Measurements from ENCODE around the gene CD72. TPM values are rescaled to one million over a fixed set of nuclear protein-coding genes. Genes with fewer than 3 reads are reported as not detected.
"Not testable (repeated sequence)": the region's sequence is repeated elsewhere in the genome, so short reads cannot be mapped to it uniquely, and the experiment has no call there.

CD72 gene
- total RNA-seq, 1 donor from 2014 or later, result 0.93 TPM

DNA sequence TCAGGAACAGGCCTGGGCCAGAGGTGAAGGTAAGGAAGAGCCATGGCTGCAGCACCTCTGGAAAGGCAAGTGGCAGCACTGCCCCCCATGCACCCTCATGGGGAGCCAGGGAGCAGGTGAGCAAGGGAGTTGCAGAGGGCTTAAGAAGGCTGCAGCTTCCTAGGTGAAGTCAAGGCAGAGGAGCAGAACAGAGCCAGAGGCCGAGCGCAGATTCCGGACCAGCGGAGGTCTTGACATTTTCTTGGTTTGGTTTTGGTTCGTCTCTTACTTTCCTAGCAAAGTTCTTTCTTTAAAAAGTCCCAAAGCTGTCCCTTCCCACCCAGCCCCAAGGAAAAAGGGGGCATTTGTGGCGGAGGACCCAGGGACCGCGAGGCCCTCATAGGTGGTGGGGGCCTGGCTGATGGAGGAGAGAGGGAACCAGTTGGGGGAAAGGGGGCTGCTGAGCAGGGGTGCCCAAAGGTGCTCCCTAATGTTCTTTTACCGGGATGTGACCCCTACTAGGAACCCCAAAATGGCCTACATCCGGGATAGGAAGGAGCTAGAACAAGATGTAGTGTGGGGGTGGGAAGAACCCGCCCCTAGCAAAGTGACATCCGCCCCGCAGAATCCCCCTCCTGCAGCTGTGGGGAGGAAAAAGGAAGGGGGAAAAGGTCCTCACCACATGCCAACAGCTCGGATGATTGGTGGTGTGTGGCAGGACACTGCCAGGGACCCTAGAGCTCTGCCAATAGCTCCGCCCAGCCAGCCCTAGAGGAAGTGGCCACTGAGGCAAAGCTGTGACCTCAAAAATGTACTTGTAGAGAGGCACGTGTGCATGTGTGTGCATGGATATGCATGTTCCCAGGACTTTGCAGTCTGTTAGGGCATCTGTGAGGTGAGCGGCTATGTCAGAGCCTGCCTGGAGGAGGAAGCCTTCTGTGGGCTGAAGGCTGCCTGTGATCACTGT, 914 bp upstream of the CD72 start:
- peak; percentile 32 for ATAC-seq
- no peak for DNase-seq (ENCODE audit: low spot score)

DNA sequence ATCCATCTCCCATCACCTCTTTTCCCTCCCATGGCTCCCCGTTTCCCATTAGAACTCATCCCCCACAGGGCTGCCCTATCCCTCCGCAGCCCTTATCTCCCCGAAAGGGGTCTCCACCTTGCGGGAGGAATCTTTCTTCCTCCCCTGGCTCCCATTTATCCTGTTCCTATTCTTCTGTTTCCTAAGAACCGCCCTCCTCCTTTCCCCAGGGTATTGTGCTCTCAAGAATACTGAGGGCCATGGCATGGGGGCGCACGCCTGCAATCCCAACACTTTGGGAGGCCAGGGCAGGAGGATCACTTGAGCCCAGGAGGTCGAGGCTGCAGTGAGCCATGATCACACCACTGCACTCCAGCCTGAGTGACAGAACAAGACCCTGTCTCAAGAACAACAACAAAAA, 665 bp downstream of the CD72 start:
- ATAC-seq (no peak), DNase-seq (ENCODE audit: low spot score) (no peak)

DNA sequence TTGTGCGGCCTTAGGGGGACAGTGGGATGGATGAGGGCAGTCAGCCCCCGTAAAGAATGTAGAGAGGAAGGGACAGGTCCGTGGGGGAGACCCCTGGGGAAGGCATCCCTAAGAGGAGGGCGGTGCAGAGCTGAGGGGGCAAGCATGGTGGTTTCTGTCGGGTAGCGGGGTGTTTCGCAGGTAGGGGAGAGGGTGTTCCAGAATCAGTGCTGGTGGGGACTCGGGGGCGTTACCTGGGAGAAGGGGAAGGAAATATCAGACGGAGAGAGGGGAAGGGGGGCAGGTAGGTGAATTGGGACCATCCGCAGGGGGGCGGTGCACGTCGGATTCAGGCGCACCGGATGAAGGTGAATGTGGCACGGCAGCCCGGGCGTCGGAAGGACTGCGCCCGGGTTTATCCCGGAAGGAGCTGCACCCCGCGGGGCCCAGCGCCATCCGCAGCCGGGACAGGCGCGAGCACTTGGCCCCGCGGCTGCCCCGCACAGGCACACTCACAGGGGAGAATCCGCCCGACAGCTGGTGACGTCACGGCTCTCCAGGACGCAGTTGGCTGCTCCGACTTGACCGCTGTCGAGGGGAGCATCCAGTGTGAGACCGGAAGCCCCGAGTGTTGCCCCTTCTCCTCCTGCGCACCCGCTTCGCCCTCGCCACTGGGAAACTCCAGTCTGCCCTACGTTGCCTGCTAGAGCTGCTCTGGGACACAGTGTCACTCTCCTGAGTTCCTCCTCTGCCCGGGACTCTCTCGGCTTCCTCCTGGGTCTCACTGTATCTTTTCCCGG, 1.3 kb downstream of the CD72 start:
- peak; percentile 65 for ATAC-seq

DNA sequence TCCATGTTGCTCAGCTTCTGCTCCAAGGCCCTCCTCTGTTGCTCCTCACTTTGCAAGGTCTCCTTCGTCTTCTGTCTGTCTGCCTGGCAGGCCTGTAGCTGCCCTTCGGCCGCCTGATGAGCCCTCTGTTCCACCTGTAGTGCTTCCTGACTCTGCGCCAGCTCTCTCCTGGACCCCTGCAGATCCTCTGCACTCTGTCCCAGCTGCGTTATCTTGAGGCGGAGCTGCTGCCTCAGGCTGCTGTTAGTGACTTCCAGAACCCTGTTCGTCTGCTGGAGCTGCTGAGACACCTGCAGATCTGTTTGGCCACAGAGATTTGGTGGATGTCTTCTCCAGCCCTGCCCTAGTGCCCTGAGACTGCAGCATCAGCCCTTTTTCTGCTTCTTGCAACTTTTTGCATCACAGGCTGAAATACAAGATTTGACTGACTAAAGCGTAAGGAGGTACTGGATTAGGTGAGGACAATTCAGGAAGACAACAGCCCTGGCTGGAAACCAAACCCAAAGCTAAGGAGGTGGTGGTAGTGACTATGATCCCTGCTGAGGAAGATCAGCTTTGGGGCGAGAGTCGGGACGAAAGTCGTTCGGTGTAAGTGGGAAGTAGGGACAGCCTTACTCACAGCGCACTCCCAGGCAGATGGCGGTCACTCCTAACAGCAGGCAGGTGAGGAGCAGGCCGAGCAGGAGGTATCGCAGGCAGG, 2.1 kb downstream of the CD72 start:
- DNase-seq (ENCODE audit: low spot score) (no peak), ATAC-seq (no peak)

More for the DNA sequence above, 1.3 kb downstream of the CD72 start:
- DNase-seq (ENCODE audit: low spot score), result no peak

DNA sequence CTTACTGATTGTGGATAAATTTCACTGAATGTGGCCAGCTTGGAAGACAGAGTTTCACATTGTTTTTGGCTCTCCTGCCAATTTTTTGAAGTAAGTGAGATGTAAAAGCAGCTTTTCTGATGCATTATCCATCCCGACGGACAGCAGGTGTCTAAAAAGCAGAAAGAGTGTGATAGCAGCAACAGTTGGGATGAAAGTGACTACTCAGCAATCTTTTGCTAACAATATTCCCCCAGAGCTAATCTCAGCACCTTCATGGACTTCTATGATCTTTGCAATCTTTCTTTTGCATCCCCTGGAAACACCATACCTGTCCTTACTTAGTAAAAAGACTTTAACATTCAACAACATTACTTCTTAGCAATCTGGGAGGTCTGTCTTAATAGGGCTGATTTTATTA, 5.4 kb downstream of the CD72 start:
- DNase-seq (ENCODE audit: low spot score) (no peak), ATAC-seq (no peak)

DNA sequence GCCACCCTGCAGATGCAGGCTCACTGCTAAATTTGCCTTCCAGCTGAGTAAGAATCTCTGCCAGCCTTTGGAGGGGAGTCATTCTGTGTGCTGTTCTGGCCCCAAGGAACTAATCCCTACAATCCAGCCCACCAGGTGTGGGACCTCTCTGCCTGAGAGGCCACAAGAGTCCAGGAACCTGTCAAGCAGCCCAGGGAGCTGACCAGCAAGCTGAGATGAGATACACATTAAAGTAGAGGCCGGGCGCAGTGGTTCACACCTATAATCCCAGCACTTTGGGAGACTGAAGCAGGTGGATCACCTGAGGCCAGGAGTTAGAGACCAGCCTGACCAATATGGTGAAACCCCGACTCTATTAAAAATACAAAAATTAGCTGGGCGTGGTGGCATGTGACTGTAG, 6.1 kb downstream of the CD72 start:
- not testable (repeated sequence) for DNase-seq (ENCODE audit: low spot score); ATAC-seq

DNA sequence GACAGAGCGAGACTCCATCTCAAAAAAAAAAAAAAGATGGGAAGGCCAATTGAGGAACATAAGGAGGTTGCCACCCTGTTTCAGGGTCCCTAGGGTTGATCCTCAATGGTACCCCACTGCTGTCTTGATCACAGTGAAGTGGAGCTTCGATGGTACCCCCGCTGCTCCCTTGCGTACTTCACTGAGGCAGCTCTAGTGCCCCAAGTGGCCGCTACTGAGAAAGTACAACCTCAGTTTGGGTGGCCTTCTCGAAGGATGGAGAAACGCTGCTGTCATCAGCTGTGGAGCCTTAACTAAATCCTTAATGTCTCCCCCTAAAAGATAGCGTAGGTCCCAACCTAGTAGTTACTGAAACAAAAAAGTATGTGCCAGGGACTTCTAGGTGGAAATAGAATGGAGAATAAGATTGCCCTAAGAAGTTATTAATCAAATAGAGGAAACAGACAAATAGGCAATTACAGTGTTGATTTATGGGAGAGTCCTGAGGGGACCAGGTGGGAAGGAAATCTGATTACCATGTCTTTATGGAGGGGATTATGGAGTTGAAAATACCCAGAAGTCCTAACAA, 6.9 kb downstream of the CD72 start:
- DNase-seq (ENCODE audit: low spot score) (no peak), ATAC-seq (peak; percentile 84)

DNA sequence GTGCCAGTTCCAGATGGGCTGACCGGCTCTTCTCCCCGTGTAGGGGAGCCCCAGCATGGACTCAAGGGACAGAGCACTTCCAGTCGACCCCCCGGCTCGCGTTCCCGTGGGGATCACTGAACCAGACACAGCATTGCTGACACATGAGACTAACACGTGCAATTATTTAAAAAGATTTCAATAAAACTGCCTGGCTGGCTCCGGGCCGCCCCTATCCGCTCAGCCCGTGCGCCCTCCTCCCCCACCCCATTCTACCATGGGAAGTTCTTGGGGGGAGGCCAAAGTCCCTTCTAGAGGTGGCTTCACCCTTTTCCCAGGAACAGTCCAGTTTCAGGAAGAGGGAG, 8.4 kb downstream of the CD72 start:
- DNase-seq (ENCODE audit: low spot score), result no peak
- ATAC-seq, result no peak

DNA sequence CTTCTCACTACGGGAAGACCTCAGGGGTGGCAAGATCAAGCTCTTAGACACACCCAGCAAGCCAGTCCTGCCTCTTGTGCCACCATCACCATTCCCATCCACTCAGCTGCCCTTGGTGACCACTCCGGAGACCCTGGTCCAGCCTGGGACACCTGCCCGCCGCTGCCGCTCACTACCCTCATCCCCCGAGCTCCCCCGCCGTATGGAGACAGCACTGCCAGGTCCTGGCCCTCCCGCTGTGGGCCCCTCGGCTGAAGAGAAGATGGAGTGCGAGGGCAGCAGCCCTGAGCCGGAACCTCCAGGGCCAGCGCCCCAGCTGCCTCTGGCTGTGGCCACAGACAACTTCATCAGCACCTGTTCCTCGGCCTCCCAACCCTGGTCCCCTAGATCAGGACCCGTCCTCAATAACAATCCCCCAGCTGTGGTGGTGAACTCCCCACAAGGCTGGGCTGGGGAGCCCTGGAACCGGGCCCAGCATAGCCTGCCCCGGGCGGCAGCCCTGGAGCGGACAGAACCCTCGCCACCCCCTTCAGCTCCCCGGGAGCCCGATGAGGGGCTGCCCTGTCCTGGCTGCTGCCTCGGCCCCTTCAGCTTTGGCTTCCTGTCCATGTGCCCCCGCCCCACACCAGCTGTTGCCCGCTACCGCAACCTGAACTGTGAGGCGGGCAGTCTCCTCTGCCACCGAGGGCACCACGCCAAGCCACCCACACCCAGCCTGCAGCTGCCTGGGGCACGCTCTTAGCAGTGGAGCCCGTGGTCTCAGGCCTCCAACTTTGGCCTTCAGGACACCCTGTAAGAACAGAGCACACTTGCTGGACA, 9.0 kb downstream of the CD72 start:
- no peak for ATAC-seq
- no peak for DNase-seq (ENCODE audit: low spot score)

DNA sequence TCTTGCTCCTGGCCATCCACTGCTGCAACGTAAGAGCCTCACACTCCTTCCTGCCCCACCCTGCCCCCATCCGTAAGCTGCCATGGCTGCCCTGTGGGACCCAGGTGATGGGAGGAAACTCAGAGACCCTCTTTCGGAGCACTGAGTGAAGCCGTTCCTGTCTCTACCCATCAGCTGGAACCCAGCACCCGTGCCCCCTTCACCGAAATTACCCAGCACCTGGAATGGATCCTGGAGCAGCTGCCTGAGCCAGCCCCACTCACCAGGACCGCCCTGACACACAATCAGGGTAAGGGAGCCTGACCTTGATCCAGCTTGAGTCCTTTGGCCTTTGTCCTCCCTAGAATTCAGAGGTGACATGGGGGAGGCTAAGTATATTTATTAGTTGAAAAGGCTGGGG, 10.0 kb downstream of the CD72 start:
- ATAC-seq (no peak), DNase-seq (ENCODE audit: low spot score) (no peak)

DNA sequence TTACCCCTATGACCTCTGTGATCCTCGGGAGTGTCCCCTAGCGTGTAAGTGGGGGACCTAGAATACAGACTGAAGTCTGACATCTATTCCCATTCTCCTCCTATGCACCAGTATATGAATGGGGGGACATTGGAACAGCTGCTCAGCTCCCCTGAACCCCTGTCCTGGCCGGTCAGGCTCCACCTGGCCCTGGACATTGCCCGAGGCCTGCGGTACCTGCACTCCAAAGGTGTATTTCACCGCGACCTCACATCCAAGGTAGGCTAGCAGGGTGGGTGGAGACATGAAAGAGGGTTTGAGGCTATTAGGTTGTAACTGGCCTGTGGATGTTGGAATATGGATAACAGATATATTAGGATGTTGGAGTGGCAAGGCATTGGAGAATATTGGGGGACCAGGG, 11.5 kb downstream of the CD72 start:
- ATAC-seq, result no peak
- no peak for DNase-seq (ENCODE audit: low spot score)

DNA sequence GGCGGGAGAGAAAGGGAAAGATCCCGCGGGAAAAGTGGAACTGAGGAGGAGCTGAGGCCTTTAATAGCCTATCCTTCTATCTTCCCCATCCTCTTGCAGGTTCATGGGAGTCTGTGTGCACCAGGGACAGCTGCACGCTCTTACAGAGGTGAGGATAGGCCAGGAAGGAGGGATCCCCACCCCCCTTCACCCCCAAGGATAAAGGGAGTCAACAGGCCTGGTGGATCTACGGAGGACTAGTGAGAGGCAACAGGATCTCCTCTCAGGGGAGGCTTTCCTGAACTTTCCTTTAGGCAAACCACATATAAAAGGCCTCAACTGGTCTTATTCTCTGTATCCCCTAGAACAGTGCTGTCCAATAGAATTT, 12.1 kb downstream of the CD72 start:
- no peak for DNase-seq (ENCODE audit: low spot score)

DNA sequence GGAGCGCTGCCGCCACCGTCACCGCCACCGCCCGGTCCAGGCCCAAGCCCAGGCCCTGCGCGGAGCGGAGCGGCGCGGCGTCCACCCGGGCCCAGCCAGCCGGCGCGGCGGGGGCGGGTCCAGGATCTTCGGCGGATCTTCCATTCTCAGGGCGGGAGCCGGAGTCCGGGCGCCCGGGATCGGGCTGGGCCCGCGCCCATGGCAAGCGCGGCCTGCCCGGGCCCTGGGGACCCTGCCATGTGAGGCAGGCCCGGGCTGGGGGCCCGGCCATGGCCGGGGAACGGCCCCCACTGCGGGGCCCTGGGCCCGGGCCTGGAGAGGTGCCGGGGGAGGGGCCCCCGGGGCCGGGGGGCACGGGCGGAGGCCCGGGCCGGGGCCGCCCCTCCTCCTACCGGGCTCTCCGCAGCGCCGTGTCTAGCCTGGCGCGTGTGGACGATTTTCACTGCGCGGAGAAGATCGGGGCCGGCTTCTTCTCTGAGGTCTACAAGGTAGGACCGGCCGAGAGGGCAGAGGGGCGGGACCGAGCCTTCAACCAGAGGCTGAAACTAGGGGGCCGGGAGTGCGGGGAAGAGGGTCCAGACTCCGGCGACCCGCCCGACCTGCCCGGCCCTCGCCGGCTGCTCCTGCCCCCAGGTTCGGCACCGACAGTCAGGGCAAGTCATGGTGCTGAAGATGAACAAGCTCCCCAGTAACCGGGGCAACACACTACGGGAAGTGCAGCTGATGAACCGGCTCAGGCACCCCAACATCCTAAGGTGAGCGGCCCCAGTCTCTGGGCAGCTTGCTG, 12.7 kb downstream of the CD72 start:
- DNase-seq (ENCODE audit: low spot score), result no peak
- peak; percentile 1 for ATAC-seq

More for the DNA sequence above, 12.1 kb downstream of the CD72 start:
- no peak for ATAC-seq

DNA sequence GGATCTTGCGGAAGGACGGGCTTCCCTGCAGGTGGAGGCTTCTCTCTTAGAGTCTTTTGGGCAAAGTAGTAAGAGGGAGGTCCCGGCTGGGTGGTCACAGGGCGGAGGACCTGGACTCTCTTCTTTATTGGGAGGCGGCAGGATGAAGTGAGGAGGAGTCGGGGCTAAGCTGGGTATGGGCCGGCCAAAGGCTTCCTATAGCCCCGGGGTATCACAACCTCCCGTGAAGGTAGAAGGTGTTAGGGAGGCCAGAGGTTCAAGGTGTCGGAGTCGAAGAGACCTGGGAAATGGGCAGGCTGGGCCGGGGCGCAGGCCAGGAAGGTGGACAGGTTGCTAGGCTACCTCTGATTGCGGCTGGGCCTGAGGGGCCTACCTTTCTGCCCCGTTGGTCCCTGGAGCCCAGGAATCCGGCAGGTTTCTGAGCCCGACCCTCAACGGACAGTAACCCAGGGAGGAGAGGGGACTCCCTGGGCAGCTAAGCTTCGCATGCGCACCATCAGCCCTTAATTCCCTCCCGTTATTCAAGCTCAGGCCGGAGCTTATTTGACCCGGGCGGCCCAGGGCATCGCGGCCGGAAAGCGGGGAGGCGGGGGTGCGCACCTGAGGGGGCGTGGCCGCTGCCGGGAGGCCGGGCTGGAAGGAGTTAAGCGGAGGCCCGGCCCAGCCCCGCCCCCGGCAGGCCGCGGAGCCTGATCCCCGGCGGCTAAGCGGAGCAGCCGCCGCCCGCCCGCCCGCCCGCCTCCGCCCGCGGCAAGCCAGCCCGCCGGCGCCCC, 13.4 kb downstream of the CD72 start, which contains the start of gene TESK1:
TESK1 (plus strand) TSS at position 685 of the 773 bp plus-strand sequence. CDS start 358 bp downstream, outside the sequence.
- ATAC-seq (peak; percentile 73), DNase-seq (ENCODE audit: low spot score) (peak; percentile 85)

DNA sequence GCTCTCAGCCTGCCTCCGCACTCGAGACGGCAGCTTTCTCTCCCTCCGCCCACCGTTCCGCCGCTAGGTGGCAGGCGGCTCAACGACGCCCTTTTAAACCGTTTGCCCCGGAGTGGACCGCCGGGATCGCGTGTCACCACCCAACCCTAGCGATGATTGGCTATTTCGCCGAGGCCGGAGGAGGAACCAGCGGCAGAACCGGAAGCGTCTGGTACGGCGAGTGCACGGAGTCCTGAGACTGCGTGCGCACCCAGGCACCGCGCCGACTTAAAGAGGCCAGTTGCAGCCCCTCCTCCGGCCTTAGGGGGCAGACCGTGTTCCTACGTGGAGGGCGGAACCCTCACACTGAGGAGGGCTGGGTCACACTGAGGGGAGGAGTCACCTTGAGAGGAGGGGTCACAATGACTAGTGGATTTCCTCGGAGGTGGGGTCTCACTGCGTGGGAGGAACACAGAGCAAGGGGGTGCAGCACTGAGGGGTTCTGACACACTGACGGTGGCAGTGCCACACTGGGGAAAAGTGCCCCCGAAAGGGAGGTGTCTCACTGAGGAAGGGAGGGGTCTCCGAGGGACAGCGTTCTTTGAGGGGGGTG, 14.1 kb downstream of the CD72 start:
- ATAC-seq, result peak; percentile 87

DNA sequence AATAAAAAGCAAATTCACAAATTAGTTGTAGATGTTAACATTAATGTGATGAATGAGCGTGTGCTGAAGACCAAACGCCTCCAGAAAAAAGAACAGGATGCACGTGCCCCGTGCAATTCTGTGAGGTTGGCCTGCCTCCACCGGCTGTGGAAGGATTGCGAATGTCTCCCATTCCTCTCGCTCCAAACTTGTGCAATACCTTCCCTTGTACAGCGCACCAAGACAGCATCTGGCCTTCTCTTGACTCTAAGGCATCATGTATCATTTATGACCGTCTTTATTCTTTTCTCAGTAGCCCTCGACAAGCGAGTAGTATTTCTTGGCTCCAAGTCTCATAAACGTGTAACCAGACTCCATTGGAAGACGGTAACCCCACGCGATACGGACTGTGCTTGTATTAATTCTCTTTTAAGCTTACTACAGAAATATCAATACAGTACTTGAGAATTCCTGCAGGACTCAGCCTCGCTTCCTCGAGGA, 14.7 kb downstream of the CD72 start:
- ATAC-seq, result peak; percentile 23
- DNase-seq (ENCODE audit: low spot score), result peak; percentile 70

More for the DNA sequence above, 14.1 kb downstream of the CD72 start:
- peak; percentile 100 for DNase-seq (ENCODE audit: low spot score)

DNA sequence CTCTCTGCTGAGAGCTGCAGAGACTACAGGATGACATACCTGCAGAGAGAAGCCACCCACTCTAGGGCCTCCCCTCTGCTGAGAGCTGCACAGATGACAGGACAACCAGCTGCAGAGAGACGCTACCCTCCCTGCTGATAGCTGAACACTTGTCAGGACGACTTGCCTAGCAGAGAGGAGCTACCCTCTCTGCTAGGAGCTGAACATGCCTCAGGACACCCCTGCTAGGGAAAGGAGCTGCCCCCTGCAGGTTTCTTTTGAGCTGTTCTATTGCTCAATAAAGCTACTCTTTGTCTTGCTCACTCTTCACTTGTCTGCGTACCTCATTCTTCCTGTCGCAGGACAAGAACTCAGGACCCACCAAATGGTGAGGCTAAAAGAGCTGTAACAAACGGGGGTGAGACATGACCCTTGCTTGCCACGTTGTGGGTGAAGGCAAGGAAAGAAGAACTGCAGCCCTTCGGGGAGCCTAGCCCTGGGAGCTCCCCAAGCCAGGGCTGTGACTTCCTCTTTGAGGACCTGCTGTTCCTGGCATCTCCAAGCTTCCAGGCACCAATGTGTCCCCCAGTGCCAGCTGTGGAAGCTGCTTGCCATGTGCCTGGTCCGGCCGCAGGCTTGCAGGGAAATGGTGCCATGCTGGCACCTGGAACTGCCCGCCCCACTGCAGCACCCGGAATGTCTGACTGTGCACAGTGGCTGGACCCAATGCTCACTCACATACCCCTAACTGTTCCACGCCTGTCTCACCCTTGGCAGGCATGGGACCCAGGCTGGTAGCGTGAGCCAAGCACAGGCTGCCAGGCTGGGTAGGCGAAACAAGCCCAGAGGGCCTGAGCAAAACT, 18.2 kb downstream of the CD72 start:
- DNase-seq (ENCODE audit: low spot score) (no peak), ATAC-seq (no peak)

Measured in left lobe of liver (tissue), 2 donors.